KMS-11 (cell line): Measurements from ENCODE around the gene TPPP3.

Source experiments
- H2AFZ ChIP-seq: fragments of 200-600 bp; sonication (generic); 2 replicates; pipeline ENCODE4 v1.6.1; 2016; ENCODE audit warnings: antibody characterized with exemption, mixed run types, low read depth
- H3K27ac ChIP-seq: fragments of 200-600 bp; sonication (generic); 2 replicates; pipeline ENCODE4 v1.6.1; 2016; ENCODE audit warnings: mild to moderate bottlenecking, mixed run types
- H3K27me3 ChIP-seq: fragments of 200-600 bp; sonication (generic); 2 replicates; pipeline ENCODE4 v1.6.1; 2017; ENCODE audit warnings: mild to moderate bottlenecking, low read depth, mixed run types, moderate library complexity; ENCODE audit not compliant: insufficient read depth
- H3K36me3 ChIP-seq: fragments of 200-600 bp; sonication (generic); 2 replicates; pipeline ENCODE4 v1.6.1; 2017; ENCODE audit warnings: mild to moderate bottlenecking, mixed run types; ENCODE audit not compliant: insufficient read depth
- H3K4me1 ChIP-seq: fragments of 200-600 bp; sonication (generic); 2 replicates; pipeline ENCODE4 v1.6.1; 2016; ENCODE audit warnings: mild to moderate bottlenecking, low read depth, mixed run types; ENCODE audit not compliant: poor library complexity, severe bottlenecking
- H3K4me2 ChIP-seq: fragments of 200-600 bp; sonication (generic); 2 replicates; pipeline ENCODE4 v1.7.0; 2016; ENCODE audit warnings: mild to moderate bottlenecking, mixed run types
- H3K4me3 ChIP-seq: fragments of 200-600 bp; sonication (generic); IDR thresholded peaks from 2 replicates; pipeline ENCODE4 v1.6.1; 2017; ENCODE audit warnings: low read depth, low read length, mixed read lengths; ENCODE audit not compliant: insufficient read depth
- H3K79me2 ChIP-seq: fragments of 200-600 bp; sonication (generic); 2 replicates; pipeline ENCODE4 v1.6.1; 2016; ENCODE audit warnings: low read depth, mixed run types; ENCODE audit not compliant: insufficient read depth
- H3K9ac ChIP-seq: fragments of 200-600 bp; sonication (generic); 2 replicates; pipeline ENCODE4 v1.6.1; 2016; ENCODE audit warnings: mild to moderate bottlenecking, mixed run types
- H4K20me1 ChIP-seq: fragments of 200-600 bp; sonication (generic); 2 replicates; pipeline ENCODE4 v1.6.1; 2016; ENCODE audit warnings: mild to moderate bottlenecking, mixed run types; ENCODE audit not compliant: insufficient read depth
- TF ChIP-seq, protein P1 (sequence below): fragments of 200-600 bp; sonication (generic); conservative IDR thresholded peaks from 2 replicates; pipeline ENCODE4 v1.6.1; 2017; ENCODE audit warnings: low read depth, mild to moderate bottlenecking, antibody characterized with exemption, low read length, moderate library complexity, mixed read lengths

Gene TPPP3

DNA sequence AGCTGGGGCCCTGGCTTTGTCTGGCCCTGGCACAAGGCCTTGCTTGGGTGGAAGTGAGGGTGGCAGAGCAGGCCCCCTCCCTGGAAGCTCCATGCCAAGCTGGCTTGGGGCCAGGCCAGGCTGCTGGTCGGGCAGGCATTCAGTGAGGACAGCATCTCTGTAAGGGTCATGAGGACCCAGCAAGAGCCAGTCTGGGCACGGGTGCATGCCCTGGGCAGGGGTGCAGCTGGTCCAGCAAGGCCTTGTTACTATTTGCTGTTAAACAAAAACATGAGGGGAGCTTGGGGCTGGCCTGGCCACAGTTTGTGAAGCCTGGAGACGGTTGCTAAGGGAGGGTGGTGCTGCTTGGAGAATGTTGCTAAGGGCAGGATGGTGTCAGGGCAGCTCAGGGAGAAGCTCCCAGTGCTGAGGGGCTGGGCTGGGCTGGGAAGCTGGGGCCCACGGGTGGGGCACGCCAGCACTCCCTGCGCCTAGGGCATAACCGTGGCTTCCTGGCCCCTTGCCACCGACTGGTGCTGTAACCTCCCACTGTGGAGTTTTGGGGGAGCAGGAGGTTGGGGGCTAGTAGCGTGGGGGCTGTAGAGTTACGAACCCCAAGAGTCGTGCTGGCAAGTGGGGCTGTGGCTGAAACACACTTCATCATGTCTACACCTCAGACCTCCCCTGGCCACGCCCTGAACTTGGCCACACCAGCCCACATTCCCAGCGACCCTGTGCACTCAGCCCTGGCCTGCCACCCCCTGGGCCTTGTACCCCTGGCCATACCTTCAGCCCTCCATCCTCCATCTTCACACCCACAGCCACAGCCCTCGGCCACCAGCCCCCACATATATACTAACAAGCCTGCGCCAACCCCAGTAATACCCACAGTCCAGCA is 1.6 kb downstream of the TPPP3 start:
- Histone ChIP-seq H3K4me3 (no peak overlapping the region), H4K20me1 (no peaks in the 10 kb centered on the region), H3K9ac (no peak overlapping the region), H3K79me2 (no peaks in the 10 kb centered on the region), H3K36me3 (no peaks in the 10 kb centered on the region), H3K27ac (no peak overlapping the region), H3K4me2 (no peak overlapping the region), H2AFZ (no peak overlapping the region), H3K27me3 (no peaks in the 10 kb centered on the region; the same call in 1 of the 2 replicates), H3K4me1 (peaks cover 16% of the 10 kb centered on the region)
- TF ChIP-seq, protein P1, sequence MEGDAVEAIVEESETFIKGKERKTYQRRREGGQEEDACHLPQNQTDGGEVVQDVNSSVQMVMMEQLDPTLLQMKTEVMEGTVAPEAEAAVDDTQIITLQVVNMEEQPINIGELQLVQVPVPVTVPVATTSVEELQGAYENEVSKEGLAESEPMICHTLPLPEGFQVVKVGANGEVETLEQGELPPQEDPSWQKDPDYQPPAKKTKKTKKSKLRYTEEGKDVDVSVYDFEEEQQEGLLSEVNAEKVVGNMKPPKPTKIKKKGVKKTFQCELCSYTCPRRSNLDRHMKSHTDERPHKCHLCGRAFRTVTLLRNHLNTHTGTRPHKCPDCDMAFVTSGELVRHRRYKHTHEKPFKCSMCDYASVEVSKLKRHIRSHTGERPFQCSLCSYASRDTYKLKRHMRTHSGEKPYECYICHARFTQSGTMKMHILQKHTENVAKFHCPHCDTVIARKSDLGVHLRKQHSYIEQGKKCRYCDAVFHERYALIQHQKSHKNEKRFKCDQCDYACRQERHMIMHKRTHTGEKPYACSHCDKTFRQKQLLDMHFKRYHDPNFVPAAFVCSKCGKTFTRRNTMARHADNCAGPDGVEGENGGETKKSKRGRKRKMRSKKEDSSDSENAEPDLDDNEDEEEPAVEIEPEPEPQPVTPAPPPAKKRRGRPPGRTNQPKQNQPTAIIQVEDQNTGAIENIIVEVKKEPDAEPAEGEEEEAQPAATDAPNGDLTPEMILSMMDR, result no peak

DNA sequence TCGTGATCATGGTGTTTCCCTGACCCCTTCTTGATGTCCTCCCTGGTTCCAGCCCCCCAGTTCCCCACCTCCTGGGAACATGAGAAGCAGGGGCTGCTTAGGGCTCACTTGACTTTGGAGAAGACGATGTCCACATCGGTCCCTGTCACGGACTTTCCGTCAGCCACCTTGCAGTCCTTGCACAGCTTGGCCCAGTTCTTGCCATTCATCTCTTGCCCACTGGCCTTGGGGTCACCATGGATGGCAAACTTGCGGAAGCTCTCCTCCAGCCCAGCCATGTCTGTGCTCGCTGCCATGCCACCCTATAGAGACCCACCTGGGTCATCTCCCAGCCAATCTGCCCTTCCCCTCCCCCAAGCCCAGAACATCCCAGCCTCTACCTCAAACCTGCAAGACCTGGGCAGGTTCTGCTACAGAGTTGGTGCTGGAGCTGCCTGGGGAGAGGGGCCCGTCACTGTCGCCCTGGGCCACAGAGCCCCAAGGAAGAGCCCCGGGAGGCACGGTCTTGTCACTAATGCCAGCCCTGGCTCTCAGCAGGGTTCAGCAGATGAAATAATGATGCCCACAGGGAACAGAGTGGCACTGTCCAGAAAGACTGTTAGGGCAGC is 2.4 kb downstream of the TPPP3 start:
- no peak overlapping the region for H3K4me3 ChIP-seq
- TF ChIP-seq, protein P1, result no peak
- H3K4me1 ChIP-seq, result peaks cover 8% of the 10 kb centered on the region
- H3K27ac ChIP-seq, result no peak overlapping the region
- H3K4me2 ChIP-seq, result no peak overlapping the region
- no peaks in the 10 kb centered on the region for H3K36me3 ChIP-seq
- H3K27me3 ChIP-seq, result no peaks in the 10 kb centered on the region; the same call in 1 of the 2 replicates
- H2AFZ ChIP-seq, result no peak overlapping the region
- H3K79me2 ChIP-seq, result no peaks in the 10 kb centered on the region
- H3K9ac ChIP-seq, result no peak overlapping the region
- H4K20me1 ChIP-seq, result no peaks in the 10 kb centered on the region

DNA sequence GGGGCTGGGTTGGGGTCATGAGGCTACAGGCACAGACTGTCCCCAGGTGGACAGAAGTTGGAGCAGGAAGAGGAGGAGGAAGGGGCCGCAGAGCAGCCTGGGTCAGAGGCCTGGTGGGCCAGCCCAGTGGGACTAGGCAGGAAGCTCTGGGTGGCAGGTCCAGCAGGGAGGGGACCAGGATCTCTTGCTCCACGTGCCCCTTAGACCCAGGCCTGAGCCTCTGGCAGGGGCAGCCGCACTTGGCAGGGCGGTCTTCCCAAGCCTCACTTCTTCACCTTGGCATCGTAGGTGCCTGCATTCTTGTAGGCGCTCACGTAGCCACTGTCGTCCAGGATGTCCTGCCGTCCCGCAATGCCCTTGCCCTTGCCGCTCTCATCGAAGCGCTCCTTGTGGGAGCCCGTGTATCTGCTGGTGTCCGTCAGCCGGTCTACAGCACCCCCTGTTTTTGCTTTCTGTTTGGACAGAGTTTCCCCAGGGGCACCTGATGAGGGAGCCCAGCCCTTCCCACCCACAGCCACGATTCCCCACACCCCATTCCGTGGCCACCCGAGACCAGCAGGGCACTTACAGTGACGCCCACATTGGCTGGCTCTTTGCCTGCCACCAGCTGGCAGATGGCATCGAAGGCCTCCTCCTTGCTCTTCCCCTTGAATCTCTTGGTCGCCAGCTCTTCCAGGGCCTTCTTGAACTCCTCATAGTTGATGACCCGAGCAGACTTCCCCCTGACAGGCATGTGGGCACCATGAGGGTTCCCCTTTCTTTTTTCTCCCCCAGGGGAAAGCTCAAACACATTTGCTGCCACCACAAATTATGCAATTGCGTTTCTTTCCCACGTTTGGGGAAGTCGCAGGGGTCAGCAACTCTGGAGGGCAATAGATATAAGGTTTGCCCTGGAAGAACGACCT is 3.1 kb downstream of the TPPP3 start:
- TF ChIP-seq, protein P1, result no peak
- H3K4me1 ChIP-seq, result peaks cover under 1% of the 10 kb centered on the region

DNA sequence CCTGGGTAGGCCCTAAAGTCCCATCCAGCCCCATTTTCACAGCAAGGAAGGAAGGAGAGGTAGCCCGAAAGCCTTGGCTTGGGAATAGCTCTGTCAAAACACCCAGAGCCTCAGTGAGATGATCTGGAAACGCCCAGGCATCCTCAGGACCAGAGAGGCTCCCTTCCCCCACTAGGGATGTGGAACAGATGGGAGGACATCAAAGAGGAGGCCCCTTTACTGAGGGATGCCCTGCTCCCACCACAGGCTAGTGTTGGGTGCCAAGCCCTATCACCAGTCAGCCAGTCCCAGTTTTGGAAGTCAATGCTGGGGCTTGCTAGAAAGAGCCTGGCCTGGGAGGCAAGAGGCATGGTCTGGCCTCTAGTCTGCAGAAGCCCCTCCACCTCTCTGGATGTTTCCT is 4.7 kb downstream of the TPPP3 start:
- H3K79me2 ChIP-seq, result no peaks in the 10 kb centered on the region
- no peak overlapping the region for H3K4me3 ChIP-seq
- H3K36me3 ChIP-seq, result no peaks in the 10 kb centered on the region
- H3K27ac ChIP-seq, result no peak overlapping the region
- H3K9ac ChIP-seq, result no peak overlapping the region
- no peak overlapping the region for H3K4me2 ChIP-seq
- no peaks in the 10 kb centered on the region; the same call in 1 of the 2 replicates for H3K27me3 ChIP-seq
- TF ChIP-seq, protein P1, result no peak
- H4K20me1 ChIP-seq, result no peaks in the 10 kb centered on the region
- no peaks in the 10 kb centered on the region for H3K4me1 ChIP-seq
- H2AFZ ChIP-seq, result no peak overlapping the region

More for the DNA sequence above, 3.1 kb downstream of the TPPP3 start:
- H3K79me2 ChIP-seq, result no peaks in the 10 kb centered on the region
- no peak overlapping the region for H3K4me2 ChIP-seq
- no peak overlapping the region for H2AFZ ChIP-seq
- no peak overlapping the region for H3K4me3 ChIP-seq
- H3K27ac ChIP-seq, result no peak overlapping the region
- no peak overlapping the region for H3K9ac ChIP-seq
- no peaks in the 10 kb centered on the region; the same call in 1 of the 2 replicates for H3K27me3 ChIP-seq
- H4K20me1 ChIP-seq, result no peaks in the 10 kb centered on the region
- no peaks in the 10 kb centered on the region for H3K36me3 ChIP-seq
